ENCODE results near the gene WDR45. TPM values are rescaled to one million over a fixed set of nuclear protein-coding genes. Genes with fewer than 3 reads are reported as not detected.

Gene WDR45
- polyA plus RNA-seq, 1 donor from 2014 or later, result 26.5 TPM

DNA sequence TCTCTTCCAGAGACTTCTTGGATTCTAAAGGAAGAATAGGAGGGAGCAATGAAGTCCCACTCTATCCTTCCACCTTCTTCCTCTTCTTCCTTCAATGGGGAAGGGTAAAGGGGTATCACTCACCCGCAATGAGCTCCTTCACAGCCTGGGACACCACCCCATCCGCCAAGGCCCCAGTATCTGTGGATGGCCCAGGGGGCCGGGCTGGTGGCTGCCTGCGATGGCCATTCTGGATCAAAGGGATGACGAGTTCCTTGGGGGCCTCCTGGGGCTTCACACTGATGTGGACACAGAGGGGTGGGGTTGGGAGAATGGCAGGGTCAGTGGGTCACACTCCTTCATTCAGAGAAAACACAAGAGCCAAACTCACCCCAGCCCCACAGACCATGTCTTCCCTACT lies 42.8 kb upstream of the WDR45 start:
- H3K79me2 ChIP-seq (replicated peaks; ENCODE audit: insufficient read depth, low read length), result peaks cover 5% of the 10 kb centered on the region
- H4K20me1 ChIP-seq (ENCODE audit: insufficient read depth), result no peaks in the 10 kb centered on the region
- no peaks in the 10 kb centered on the region for H3K27me3 ChIP-seq (ENCODE audit: insufficient read depth, low read depth, low read length)
- no peaks in the 10 kb centered on the region for H3K9me3 ChIP-seq (ENCODE audit: low read length)
- H2AFZ ChIP-seq (ENCODE audit: low read depth, low read length), result no peak overlapping the region
- peak overlapping the region; percentile 80 for H3K27ac ChIP-seq (ENCODE audit: low read length)
- H3K9ac ChIP-seq (ENCODE audit: low read length), result peak overlapping the region; percentile 87
- H3K4me3 ChIP-seq (ENCODE audit: low read length), result peak overlapping the region; percentile 75
- no peaks in the 10 kb centered on the region for H3K9me2 ChIP-seq (ENCODE audit: insufficient read depth, low read length)
- H3K4me2 ChIP-seq (ENCODE audit: low read length), result peak overlapping the region; percentile 59
- no peak for TF ChIP-seq POLR2AphosphoS5 (IDR thresholded peaks at IDR 0.05)
- TF ChIP-seq, protein P1, sequence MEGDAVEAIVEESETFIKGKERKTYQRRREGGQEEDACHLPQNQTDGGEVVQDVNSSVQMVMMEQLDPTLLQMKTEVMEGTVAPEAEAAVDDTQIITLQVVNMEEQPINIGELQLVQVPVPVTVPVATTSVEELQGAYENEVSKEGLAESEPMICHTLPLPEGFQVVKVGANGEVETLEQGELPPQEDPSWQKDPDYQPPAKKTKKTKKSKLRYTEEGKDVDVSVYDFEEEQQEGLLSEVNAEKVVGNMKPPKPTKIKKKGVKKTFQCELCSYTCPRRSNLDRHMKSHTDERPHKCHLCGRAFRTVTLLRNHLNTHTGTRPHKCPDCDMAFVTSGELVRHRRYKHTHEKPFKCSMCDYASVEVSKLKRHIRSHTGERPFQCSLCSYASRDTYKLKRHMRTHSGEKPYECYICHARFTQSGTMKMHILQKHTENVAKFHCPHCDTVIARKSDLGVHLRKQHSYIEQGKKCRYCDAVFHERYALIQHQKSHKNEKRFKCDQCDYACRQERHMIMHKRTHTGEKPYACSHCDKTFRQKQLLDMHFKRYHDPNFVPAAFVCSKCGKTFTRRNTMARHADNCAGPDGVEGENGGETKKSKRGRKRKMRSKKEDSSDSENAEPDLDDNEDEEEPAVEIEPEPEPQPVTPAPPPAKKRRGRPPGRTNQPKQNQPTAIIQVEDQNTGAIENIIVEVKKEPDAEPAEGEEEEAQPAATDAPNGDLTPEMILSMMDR (IDR thresholded peaks at IDR 0.05; ENCODE audit: poor library complexity, severe bottlenecking), result no peak
- no peak for TF ChIP-seq RAD21 (conservative IDR thresholded peaks at IDR 0.05)
- no peak for TF ChIP-seq SMC3 (conservative IDR thresholded peaks at IDR 0.05; ENCODE audit: poor library complexity)
- TF ChIP-seq, protein P2, sequence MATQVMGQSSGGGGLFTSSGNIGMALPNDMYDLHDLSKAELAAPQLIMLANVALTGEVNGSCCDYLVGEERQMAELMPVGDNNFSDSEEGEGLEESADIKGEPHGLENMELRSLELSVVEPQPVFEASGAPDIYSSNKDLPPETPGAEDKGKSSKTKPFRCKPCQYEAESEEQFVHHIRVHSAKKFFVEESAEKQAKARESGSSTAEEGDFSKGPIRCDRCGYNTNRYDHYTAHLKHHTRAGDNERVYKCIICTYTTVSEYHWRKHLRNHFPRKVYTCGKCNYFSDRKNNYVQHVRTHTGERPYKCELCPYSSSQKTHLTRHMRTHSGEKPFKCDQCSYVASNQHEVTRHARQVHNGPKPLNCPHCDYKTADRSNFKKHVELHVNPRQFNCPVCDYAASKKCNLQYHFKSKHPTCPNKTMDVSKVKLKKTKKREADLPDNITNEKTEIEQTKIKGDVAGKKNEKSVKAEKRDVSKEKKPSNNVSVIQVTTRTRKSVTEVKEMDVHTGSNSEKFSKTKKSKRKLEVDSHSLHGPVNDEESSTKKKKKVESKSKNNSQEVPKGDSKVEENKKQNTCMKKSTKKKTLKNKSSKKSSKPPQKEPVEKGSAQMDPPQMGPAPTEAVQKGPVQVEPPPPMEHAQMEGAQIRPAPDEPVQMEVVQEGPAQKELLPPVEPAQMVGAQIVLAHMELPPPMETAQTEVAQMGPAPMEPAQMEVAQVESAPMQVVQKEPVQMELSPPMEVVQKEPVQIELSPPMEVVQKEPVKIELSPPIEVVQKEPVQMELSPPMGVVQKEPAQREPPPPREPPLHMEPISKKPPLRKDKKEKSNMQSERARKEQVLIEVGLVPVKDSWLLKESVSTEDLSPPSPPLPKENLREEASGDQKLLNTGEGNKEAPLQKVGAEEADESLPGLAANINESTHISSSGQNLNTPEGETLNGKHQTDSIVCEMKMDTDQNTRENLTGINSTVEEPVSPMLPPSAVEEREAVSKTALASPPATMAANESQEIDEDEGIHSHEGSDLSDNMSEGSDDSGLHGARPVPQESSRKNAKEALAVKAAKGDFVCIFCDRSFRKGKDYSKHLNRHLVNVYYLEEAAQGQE (IDR thresholded peaks at IDR 0.05; ENCODE audit: borderline replicate concordance), result no peak
- no peak for TF ChIP-seq EP300 (conservative IDR thresholded peaks at IDR 0.05; ENCODE audit: poor library complexity, severe bottlenecking)
- no peak for TF ChIP-seq EZH2 (IDR thresholded peaks at IDR 0.05; ENCODE audit: borderline replicate concordance, insufficient read depth, low read length, poor library complexity, severe bottlenecking)
- no peak for TF ChIP-seq MXI1 (conservative IDR thresholded peaks at IDR 0.05; ENCODE audit: poor library complexity, severe bottlenecking)
- no peak for TF ChIP-seq TAF1 (IDR thresholded peaks at IDR 0.05; ENCODE audit: low read depth)
- no peaks in the 10 kb centered on the region for H3F3A ChIP-seq (ENCODE audit: insufficient read depth, low read length, poor library complexity, severe bottlenecking)
- H3K36me3 ChIP-seq (ENCODE audit: insufficient read depth, low read length), result no peaks in the 10 kb centered on the region

DNA sequence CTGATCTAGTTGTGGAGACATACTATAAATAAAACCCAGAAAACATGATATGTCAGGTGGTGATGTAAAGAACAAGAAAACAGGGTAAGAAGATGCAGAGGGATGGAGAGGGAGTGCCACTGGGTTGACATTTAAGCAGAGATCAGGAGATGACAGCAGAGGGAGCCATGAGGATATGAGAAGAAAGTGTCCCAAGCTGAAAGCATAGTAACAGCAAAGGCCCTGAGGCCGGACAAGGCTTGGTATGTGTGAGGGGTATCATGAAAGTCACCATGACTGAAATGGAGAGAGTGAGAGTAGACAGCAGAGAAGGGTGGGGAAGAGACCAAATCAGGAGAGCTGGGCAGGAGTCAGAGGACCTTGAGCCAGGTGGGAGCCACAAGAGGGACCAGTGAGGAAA lies 40.4 kb upstream of the WDR45 start:
- Histone ChIP-seq H3K9ac (ENCODE audit: low read length) (no peak overlapping the region), H3F3A (ENCODE audit: insufficient read depth, low read length, poor library complexity, severe bottlenecking) (no peaks in the 10 kb centered on the region), H3K27ac (ENCODE audit: low read length) (no peak overlapping the region), H3K9me2 (ENCODE audit: insufficient read depth, low read length) (no peaks in the 10 kb centered on the region), H3K27me3 (ENCODE audit: insufficient read depth, low read depth, low read length) (no peaks in the 10 kb centered on the region), H3K4me2 (ENCODE audit: low read length) (no peak overlapping the region), H3K4me3 (ENCODE audit: low read length) (no peak overlapping the region), H2AFZ (ENCODE audit: low read depth, low read length) (no peak overlapping the region), H3K36me3 (ENCODE audit: insufficient read depth, low read length) (no peaks in the 10 kb centered on the region), H3K9me3 (ENCODE audit: low read length) (no peaks in the 10 kb centered on the region), H4K20me1 (ENCODE audit: insufficient read depth) (no peaks in the 10 kb centered on the region), H3K79me2 (replicated peaks; ENCODE audit: insufficient read depth, low read length) (peaks cover 5% of the 10 kb centered on the region)
- TF ChIP-seq MXI1 (conservative IDR thresholded peaks at IDR 0.05; ENCODE audit: poor library complexity, severe bottlenecking), result no peak
- TF ChIP-seq RAD21 (conservative IDR thresholded peaks at IDR 0.05), result no peak
- TF ChIP-seq, protein P1 (IDR thresholded peaks at IDR 0.05; ENCODE audit: poor library complexity, severe bottlenecking), result no peak
- TF ChIP-seq POLR2AphosphoS5 (IDR thresholded peaks at IDR 0.05), result no peak
- TF ChIP-seq SMC3 (conservative IDR thresholded peaks at IDR 0.05; ENCODE audit: poor library complexity), result no peak
- no peak for TF ChIP-seq EZH2 (IDR thresholded peaks at IDR 0.05; ENCODE audit: borderline replicate concordance, insufficient read depth, low read length, poor library complexity, severe bottlenecking)
- TF ChIP-seq EP300 (conservative IDR thresholded peaks at IDR 0.05; ENCODE audit: poor library complexity, severe bottlenecking), result no peak
- TF ChIP-seq TAF1 (IDR thresholded peaks at IDR 0.05; ENCODE audit: low read depth), result no peak
- TF ChIP-seq, protein P2 (IDR thresholded peaks at IDR 0.05; ENCODE audit: borderline replicate concordance), result no peak
